NOMO-1 treated with DMSO at 0.1 percent for 48 hours (cell line): Measurements from ENCODE around the gene TSPYL4.

Experiments
- DNase-seq: peaks from one replicate; lab custom pipeline; 2025; ENCODE audit not compliant: unreplicated experiment; lab: John Stamatoyannopoulos, UW

The TSPYL4 gene

GRCh38 chr6:116229287-116229913 is 24.5 kb downstream of the TSPYL4 start:
- no peak for DNase-seq

GRCh38 chr6:116223355-116223754 is 30.5 kb downstream of the TSPYL4 start:
- no peak for DNase-seq

- no peak for DNase-seq
Measured at GRCh38 chr6:116221911-116222310, 32.0 kb downstream of the TSPYL4 start.

- peak; percentile 13 for DNase-seq
Measured at GRCh38 chr6:116221067-116221466, 32.8 kb downstream of the TSPYL4 start.

GRCh38 chr6:116218866-116219265 is 35.0 kb downstream of the TSPYL4 start:
- DNase-seq: no peak

- peak; percentile 48 for DNase-seq
Measured at GRCh38 chr6:116218172-116218633, 35.7 kb downstream of the TSPYL4 start.

GRCh38 chr6:116217069-116217468 is 36.8 kb downstream of the TSPYL4 start:
- peak; percentile 77 for DNase-seq

- peak; percentile 11 for DNase-seq
Measured at GRCh38 chr6:116215414-116215813, 38.5 kb downstream of the TSPYL4 start.

- DNase-seq: no peak
Measured at GRCh38 chr6:116214681-116215080, 39.2 kb downstream of the TSPYL4 start.

GRCh38 chr6:116210750-116211425 is 43.0 kb downstream of the TSPYL4 start:
- no peak for DNase-seq

GRCh38 chr6:116210316-116210715 is 43.6 kb downstream of the TSPYL4 start:
- DNase-seq: no peak

GRCh38 chr6:116208056-116208785 is 45.7 kb downstream of the TSPYL4 start:
- no peak for DNase-seq

GRCh38 chr6:116206231-116206903 is 47.5 kb downstream of the TSPYL4 start:
- DNase-seq: peak; percentile 54

- DNase-seq: no peak
Measured at GRCh38 chr6:116205281-116205680, 48.6 kb downstream of the TSPYL4 start.

GRCh38 chr6:116201538-116201937 is 52.3 kb downstream of the TSPYL4 start:
- no peak for DNase-seq

- no peak for DNase-seq
Measured at GRCh38 chr6:116200619-116201249, 53.1 kb downstream of the TSPYL4 start.
